Nephron progenitor cell (in vitro differentiated cells): Measurements from ENCODE around the gene C3orf18.

Experiments
- DNase-seq: peaks from one replicate; pipeline ENCODE4 v3.0.0; 2021
- H3K27ac Mint-ChIP-seq: 2 replicates; pipeline ENCODE4 v1.8.0; 2021; ENCODE audit warnings: mild to moderate bottlenecking, moderate library complexity, mixed read lengths
- H3K27me3 Mint-ChIP-seq: 2 replicates; pipeline ENCODE4 v1.8.0; 2021; ENCODE audit warnings: mild to moderate bottlenecking, low read depth, mixed read lengths; ENCODE audit not compliant: poor library complexity
- H3K36me3 Mint-ChIP-seq: 2 replicates; pipeline ENCODE4 v1.8.0; 2021; ENCODE audit warnings: low read depth, mixed read lengths
- H3K4me1 Mint-ChIP-seq: 2 replicates; pipeline ENCODE4 v1.8.0; 2021; ENCODE audit warnings: mixed read lengths
- H3K4me3 Mint-ChIP-seq: 2 replicates; pipeline ENCODE4 v1.8.0; 2021; ENCODE audit warnings: mild to moderate bottlenecking, moderate library complexity, mixed read lengths
- H3K9me3 Mint-ChIP-seq: 2 replicates; pipeline ENCODE4 v1.8.0; 2021; ENCODE audit warnings: mild to moderate bottlenecking, moderate library complexity, mixed read lengths
- TF ChIP-seq, protein P1 (sequence below): fragments of 200-600 bp; sonication (generic); IDR thresholded peaks from 2 replicates; pipeline ENCODE4 v1.5.0; 2021; ENCODE audit warnings: antibody characterized with exemption

C3orf18 gene

DNA sequence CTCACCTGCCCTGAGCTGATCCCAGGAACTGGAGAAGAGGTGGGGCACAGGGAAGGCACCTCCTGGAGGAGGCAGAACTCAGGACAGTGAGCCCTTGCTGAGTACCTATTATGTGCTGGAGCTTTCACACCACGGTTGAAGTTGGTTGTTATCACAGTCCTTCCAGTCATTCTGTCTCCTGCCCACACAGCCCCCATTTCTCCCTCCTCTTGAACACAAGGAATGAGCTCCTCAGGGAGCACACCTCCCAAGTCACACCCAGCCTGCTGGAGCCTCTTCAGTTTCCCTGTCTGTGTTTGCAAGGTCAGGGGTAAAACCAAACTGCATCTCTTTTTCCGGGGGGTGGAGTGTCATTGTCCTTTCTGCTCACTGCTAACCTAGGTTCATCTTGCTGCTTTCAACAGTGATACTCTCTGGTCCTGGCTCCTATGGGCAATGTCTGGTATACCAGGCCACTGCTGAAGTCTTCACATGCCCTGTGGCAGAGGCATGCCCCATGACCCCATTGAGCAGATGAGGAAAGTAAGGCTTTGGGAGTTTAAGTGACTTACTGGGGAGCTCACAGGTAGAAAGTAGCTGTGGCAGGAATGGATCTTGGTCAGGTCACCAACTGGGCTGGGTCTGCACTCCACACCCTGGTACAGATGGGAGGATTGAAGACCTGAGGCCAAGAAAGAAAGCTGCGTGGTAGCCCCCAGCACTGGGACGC is 30.0 kb downstream of the C3orf18 start:
- Mint-ChIP-seq H3K27ac (no peak overlapping the region), H3K36me3 (no peaks in the 10 kb centered on the region), H3K27me3 (peaks cover 28% of the 10 kb centered on the region), H3K4me3 (no peak overlapping the region), H3K9me3 (no peaks in the 10 kb centered on the region), H3K4me1 (peaks cover 50% of the 10 kb centered on the region)
- no peak for DNase-seq
- TF ChIP-seq, protein P1, sequence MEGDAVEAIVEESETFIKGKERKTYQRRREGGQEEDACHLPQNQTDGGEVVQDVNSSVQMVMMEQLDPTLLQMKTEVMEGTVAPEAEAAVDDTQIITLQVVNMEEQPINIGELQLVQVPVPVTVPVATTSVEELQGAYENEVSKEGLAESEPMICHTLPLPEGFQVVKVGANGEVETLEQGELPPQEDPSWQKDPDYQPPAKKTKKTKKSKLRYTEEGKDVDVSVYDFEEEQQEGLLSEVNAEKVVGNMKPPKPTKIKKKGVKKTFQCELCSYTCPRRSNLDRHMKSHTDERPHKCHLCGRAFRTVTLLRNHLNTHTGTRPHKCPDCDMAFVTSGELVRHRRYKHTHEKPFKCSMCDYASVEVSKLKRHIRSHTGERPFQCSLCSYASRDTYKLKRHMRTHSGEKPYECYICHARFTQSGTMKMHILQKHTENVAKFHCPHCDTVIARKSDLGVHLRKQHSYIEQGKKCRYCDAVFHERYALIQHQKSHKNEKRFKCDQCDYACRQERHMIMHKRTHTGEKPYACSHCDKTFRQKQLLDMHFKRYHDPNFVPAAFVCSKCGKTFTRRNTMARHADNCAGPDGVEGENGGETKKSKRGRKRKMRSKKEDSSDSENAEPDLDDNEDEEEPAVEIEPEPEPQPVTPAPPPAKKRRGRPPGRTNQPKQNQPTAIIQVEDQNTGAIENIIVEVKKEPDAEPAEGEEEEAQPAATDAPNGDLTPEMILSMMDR: no peak

DNA sequence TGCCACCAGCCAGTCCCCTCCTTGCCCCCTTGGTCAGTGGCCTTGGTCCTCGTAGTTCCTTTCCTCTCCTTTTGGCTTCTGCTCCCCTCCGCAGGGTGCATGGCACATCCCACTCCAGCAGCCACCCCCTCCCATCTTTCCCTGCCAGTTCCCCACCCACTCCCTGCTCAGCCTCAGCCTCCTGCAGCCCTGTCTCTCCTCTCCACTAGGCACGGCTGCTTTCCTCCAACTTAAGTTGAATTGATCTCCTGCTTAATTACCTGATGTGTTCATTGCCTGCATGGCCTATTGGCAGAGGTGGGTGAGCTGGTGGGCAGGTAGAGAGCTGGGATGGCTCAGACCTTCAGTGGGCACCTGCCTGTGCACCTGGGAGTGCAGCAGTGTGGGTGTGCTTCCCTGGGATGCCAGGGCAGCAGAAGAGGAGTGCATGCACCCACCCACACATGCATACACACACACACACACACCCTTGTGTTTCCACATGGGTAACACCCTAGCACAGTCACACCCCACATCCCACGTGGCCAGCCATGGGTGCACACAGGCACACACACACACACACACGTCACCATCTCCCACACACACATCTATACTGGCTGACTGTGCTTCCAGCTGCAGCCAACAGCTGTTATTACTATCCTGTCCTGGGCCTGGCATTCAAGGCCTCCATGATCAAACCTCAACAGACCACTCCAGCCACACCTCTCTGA is 30.9 kb downstream of the C3orf18 start:
- Mint-ChIP-seq H3K27me3 (peaks cover 33% of the 10 kb centered on the region), H3K4me3 (no peak overlapping the region), H3K27ac (no peak overlapping the region), H3K4me1 (peaks cover 59% of the 10 kb centered on the region), H3K9me3 (no peaks in the 10 kb centered on the region), H3K36me3 (no peaks in the 10 kb centered on the region)
- DNase-seq: no peak
- TF ChIP-seq, protein P1: no peak

DNA sequence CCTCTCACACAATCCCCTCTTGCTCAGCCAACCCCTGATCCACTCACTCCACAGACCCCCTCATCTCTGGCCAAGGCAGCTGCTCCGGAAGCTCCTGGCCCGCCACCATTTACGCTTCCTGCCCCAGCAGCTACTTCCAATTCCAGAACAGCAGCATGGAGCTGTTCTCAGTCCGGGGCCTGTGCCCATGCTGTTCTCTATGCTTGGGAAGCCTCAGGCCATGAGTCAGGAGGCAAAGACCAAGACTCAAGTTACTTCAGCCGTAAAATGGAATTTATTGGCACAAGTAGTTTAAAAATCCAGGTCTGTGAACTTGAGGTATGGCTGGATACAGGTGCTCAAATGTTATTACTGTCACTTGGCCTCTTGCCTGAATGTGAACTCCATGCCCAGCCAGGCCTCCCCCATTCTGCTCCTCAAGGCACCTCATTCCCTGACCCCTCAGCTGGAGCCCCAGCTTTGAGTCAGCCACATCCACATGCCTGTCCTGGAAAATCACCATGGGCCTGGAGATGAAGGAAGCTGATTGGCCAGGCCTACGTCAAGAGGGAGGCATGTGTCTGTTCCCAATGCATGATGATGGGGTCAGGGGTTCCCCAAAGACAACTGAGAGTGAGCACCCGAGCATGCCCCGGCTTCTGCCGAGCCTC is 32.7 kb downstream of the C3orf18 start:
- no peak overlapping the region for H3K4me3 Mint-ChIP-seq
- no peak overlapping the region for H3K27ac Mint-ChIP-seq
- DNase-seq: no peak
- H3K36me3 Mint-ChIP-seq: no peaks in the 10 kb centered on the region
- H3K9me3 Mint-ChIP-seq: no peaks in the 10 kb centered on the region
- TF ChIP-seq, protein P1: no peak
- H3K27me3 Mint-ChIP-seq: peaks cover 44% of the 10 kb centered on the region
- H3K4me1 Mint-ChIP-seq: peaks cover 59% of the 10 kb centered on the region

DNA sequence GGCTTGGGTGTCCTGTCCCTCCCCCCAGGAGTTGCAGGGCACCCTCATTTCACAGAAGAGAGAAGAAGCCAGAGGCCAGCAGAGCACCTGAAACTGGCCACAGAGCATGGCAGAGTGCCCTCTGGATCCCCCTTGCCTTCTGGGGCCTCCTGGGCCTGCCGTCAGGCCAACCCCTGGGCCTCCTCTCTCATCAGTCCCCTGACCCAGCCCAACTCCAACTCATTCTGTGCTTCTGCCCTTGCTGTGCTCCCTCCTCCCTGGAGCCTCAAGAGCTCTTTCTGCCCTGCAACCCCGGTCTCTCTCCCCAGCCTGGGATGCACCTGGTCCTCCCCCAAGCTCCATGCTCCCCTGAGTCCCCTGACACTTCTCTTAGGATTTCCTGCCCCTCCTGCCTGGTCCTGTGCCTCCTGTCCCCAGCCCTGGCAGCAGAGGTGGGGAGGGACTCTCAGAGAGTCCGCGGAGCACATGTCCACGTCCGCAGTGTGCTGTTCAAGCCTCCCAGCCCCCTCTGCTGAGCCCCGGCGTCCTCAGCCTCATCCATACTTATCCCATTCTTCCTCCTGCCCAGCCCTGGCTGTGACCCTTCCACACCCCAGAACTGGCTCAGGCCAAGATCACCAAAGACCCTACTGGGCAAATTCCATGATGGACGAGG is 33.6 kb downstream of the C3orf18 start:
- DNase-seq: no peak
- H3K4me3 Mint-ChIP-seq: no peak overlapping the region
- no peaks in the 10 kb centered on the region for H3K9me3 Mint-ChIP-seq
- no peak overlapping the region for H3K27ac Mint-ChIP-seq
- TF ChIP-seq, protein P1: no peak
- H3K4me1 Mint-ChIP-seq: peaks cover 54% of the 10 kb centered on the region
- H3K27me3 Mint-ChIP-seq: peaks cover 44% of the 10 kb centered on the region
- H3K36me3 Mint-ChIP-seq: no peaks in the 10 kb centered on the region

DNA sequence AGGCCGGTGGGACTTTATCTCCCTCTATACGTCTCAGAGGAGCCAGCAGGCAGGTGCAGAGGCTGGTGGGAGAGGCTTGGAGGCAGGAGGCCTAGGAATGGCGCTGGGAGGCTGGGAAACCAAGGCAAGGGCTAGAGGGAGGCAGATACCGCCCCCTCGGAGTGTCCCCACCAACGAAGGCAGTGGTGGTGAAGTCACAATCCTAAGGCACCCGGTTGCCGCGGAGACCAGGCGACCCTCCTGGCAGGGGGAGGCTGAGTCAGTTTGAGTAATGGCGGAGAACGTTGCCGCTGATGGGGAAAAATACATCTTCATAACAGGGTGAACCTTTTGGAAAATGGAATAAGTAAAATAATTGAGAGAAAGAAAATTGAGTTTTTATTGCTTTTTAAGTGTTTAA is 34.2 kb downstream of the C3orf18 start:
- DNase-seq: no peak
- Mint-ChIP-seq H3K27me3 (peaks cover 48% of the 10 kb centered on the region), H3K9me3 (no peaks in the 10 kb centered on the region), H3K4me3 (no peak overlapping the region), H3K36me3 (no peaks in the 10 kb centered on the region), H3K27ac (no peak overlapping the region), H3K4me1 (peaks cover 48% of the 10 kb centered on the region)
- TF ChIP-seq, protein P1: no peak
